ENCODE data around the gene BMPR1B.

GRCh38 chr4:94806376-94806775 lies 48.6 kb downstream of the BMPR1B start:
- TF ChIP-seq POLR2AphosphoS5 (IDR thresholded peaks at IDR 0.05) (no peak), CTCF (IDR thresholded peaks at IDR 0.05) (no peak), POLR2A (IDR thresholded peaks at IDR 0.05) (no peak), EP300 (IDR thresholded peaks at IDR 0.05) (no peak)
